ENCODE data around the gene GNAQ.

GNAQ gene

DNA sequence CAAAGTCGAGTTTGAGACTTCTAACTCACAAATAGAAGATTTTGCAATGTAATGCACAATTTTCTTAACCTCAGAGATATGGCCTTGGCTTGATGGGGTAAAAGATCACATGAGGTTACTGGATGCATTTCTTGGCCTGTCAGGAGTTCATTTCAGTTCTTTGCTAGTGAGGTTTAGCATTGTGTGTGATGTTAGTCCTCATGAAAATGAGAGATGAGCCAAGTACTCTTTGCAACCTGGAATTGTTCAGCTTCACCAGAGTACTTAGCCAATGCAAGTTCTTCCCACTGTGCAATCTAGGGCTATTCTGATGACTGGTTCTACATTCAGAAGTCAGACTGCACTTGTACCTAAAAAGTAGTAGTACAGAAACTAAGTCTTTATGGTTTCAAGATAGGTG lies 24.9 kb downstream of the GNAQ start:
- Mint-ChIP-seq H3K27ac (no peak overlapping the region), H3K27me3 (ENCODE audit: low read depth, poor library complexity) (no peaks in the 10 kb centered on the region), H3K9me3 (no peaks in the 10 kb centered on the region), H3K4me1 (peaks cover 37% of the 10 kb centered on the region), H3K4me3 (no peak overlapping the region), H3K36me3 (ENCODE audit: low read depth) (peaks cover 28% of the 10 kb centered on the region)
- DNase-seq, result no peak
- TF ChIP-seq, protein P1, sequence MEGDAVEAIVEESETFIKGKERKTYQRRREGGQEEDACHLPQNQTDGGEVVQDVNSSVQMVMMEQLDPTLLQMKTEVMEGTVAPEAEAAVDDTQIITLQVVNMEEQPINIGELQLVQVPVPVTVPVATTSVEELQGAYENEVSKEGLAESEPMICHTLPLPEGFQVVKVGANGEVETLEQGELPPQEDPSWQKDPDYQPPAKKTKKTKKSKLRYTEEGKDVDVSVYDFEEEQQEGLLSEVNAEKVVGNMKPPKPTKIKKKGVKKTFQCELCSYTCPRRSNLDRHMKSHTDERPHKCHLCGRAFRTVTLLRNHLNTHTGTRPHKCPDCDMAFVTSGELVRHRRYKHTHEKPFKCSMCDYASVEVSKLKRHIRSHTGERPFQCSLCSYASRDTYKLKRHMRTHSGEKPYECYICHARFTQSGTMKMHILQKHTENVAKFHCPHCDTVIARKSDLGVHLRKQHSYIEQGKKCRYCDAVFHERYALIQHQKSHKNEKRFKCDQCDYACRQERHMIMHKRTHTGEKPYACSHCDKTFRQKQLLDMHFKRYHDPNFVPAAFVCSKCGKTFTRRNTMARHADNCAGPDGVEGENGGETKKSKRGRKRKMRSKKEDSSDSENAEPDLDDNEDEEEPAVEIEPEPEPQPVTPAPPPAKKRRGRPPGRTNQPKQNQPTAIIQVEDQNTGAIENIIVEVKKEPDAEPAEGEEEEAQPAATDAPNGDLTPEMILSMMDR (IDR thresholded peaks at IDR 0.05), result no peak

DNA sequence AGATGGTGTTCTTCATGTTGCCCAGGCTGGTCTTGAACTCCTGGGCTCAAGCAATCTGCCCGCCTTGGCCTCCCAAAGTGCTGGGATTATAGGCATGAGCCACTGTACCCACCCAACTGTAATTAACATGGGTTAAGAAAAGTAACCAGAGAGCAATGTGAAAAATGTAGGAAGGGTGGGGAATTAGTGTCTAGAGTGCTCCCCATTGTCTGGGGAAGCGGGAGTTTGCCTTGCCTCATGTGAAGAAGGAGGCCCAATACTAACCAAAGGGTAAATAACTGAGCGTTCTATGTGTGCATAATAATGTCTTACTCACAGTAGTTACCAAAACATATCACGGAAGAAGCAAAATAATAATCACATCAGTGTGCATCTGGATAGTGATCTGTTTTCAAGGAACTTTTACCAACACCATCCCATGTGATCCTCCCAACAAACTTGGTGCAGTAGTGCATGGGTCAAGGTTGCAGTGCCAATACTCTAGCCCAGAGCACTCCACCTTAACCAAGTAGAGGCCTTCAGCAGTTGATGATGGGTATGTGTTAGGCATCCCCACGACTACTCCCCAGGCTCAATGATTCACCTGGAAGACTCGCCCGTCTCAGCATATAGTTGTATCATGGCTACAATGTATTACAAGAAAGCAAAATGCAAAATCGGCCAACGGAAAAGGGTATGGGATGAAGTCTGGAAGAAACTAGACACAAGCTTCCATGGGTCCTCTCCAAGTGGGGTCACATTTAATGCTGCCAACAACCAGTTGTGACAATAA lies 26.2 kb downstream of the GNAQ start:
- TF ChIP-seq, protein P1 (IDR thresholded peaks at IDR 0.05), result no peak
- peaks cover 30% of the 10 kb centered on the region for H3K4me1 Mint-ChIP-seq
- no peak overlapping the region for H3K27ac Mint-ChIP-seq
- no peak for DNase-seq
- no peak overlapping the region for H3K4me3 Mint-ChIP-seq
- H3K9me3 Mint-ChIP-seq, result no peaks in the 10 kb centered on the region
- no peaks in the 10 kb centered on the region for H3K27me3 Mint-ChIP-seq (ENCODE audit: low read depth, poor library complexity)
- peaks cover 20% of the 10 kb centered on the region for H3K36me3 Mint-ChIP-seq (ENCODE audit: low read depth)

DNA sequence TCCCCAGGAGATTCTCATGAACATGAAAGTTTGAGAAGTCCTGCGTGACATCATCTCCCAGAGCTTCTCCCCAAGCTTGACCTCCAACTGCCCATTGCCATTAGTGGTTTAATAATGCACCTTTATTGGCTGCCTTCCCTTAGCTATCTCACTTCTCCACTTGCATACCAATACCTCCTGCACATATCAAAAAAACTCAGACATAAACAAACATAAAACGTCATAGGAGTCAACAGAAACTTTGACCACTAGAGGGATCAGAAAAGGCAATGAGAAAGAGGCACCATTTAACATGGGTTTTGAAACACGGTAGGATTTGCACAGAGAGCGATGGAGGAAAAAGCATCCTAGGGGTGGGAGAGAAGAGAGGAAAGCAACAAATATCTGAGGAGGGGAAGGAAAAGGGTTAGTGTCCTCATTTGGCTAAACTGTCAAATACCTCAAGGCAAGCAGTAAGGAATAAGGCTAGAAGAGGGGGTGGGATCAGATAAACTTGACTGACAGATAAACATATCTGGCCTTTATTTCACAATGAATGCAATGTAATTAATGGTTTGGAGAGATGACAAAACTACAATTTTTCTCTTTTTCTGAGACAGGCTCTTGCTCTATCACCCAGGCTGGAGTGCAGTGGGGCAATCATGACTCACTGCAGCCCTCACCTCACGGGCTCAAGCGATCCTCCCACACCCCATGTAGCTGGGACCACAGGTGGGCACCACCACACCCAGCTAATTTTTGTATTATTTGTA lies 27.0 kb downstream of the GNAQ start:
- DNase-seq, result no peak
- TF ChIP-seq, protein P1 (IDR thresholded peaks at IDR 0.05), result no peak
- Mint-ChIP-seq H3K36me3 (ENCODE audit: low read depth) (peaks cover 20% of the 10 kb centered on the region), H3K27me3 (ENCODE audit: low read depth, poor library complexity) (no peaks in the 10 kb centered on the region), H3K9me3 (no peaks in the 10 kb centered on the region), H3K27ac (no peak overlapping the region), H3K4me1 (peaks cover 22% of the 10 kb centered on the region), H3K4me3 (no peak overlapping the region)

DNA sequence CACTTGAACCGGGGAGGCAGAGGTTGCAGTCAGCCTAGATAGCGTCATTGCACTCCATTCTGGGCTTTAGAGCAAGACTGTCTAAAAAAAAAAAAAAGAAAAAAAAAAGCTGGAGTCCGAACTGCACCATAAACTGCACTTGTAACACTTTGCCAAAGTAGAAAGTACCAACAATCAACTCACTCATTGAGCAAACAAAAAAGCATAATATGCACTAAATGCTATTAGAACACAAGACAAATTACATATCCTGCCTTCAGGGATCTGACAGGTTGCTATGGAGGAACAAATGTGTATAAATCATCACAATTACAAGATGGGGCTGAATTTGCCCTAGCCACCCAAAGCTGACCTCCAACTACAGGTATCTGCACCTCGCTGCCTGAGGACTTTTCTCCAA lies 27.9 kb downstream of the GNAQ start:
- no peak for DNase-seq
- no peak overlapping the region for H3K27ac Mint-ChIP-seq
- TF ChIP-seq, protein P1 (IDR thresholded peaks at IDR 0.05), result no peak
- H3K4me1 Mint-ChIP-seq, result peaks cover 19% of the 10 kb centered on the region
- H3K27me3 Mint-ChIP-seq (ENCODE audit: low read depth, poor library complexity), result no peaks in the 10 kb centered on the region
- peaks cover 20% of the 10 kb centered on the region for H3K36me3 Mint-ChIP-seq (ENCODE audit: low read depth)
- no peak overlapping the region for H3K4me3 Mint-ChIP-seq
- no peaks in the 10 kb centered on the region for H3K9me3 Mint-ChIP-seq

DNA sequence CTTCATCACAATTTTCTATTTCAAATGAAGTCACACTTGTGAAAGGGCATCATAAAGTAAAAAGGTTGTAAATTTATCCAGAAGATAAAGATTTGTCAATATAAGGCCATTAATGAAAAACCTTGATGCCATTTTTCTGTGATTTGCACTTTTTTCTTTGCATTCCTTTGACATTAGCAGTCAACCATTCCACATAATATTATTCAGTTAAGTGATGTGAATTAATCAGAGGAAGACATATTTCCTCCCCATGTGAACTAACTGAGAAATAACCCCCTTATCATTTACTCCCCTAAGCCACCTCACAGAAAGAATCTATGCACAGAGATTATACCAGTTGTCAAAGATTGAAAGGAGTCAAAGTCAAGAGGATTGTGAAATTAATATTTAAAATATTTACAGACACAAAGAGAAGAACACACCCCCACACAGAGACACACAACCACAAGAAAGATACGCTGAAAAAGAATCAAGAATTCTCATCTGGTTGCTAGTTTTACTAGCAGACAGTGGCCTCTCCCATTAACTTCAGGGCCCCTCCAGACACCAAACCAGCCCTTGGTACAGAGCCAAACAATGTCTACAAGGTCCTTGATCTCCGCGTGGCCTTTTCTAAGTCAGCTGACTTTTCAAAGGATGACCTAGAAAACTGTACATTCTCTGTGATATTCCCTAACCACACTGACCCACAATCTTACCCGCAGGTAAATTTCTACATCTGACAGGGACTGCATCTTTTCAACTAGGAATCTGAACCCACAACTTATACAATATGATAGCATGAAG lies 29.5 kb downstream of the GNAQ start:
- H3K4me1 Mint-ChIP-seq, result peaks cover 29% of the 10 kb centered on the region
- no peak overlapping the region for H3K4me3 Mint-ChIP-seq
- no peaks in the 10 kb centered on the region for H3K27me3 Mint-ChIP-seq (ENCODE audit: low read depth, poor library complexity)
- DNase-seq, result no peak
- no peaks in the 10 kb centered on the region for H3K9me3 Mint-ChIP-seq
- TF ChIP-seq, protein P1 (IDR thresholded peaks at IDR 0.05), result no peak
- no peak overlapping the region for H3K27ac Mint-ChIP-seq
- peaks cover 23% of the 10 kb centered on the region for H3K36me3 Mint-ChIP-seq (ENCODE audit: low read depth)
